HEK293 (cell line): Measurements from ENCODE around the gene FOXP4.

ENCODE experiments used
- CTCF ChIA-PET: fragments of 350-600 bp; formaldehyde crosslinking; extraction: SDS; loops from one replicate; lab custom pipeline; 2021; ENCODE audit warnings: antibody characterized with exemption; lab: Yijun Ruan, JAX
- POLR2A ChIA-PET: fragments of 300-600 bp; formaldehyde crosslinking; extraction: SDS; loops from one replicate; lab custom pipeline; 2020; ENCODE audit warnings: antibody characterized with exemption, inconsistent platforms; lab: Yijun Ruan, JAX
- H3K27ac ChIP-seq: fragments of 200-500 bp; sonication (Bioruptor generic); 2 replicates; pipeline ENCODE4 v1.5.1; 2014; ENCODE audit warnings: low read depth, low read length, control low read depth, inconsistent platforms; ENCODE audit errors: extremely low read depth
- H3K36me3 ChIP-seq, 2 experiments: fragments of 200-500 bp in 1 of 2; sonication (Bioruptor generic) in 1 of 2; 1 replicate in 1 of 2; 2 replicates in 1 of 2; pipeline ENCODE4 v1.5.1; 2014 to 2017; ENCODE audit warnings: inconsistent platforms in 2 of 2, low read length in 2 of 2; ENCODE audit not compliant: control insufficient read depth in 2 of 2, insufficient read depth in 1 of 2
- H3K4me1 ChIP-seq: fragments of 200-500 bp; sonication (Bioruptor generic); 2 replicates; pipeline ENCODE4 v1.5.1; 2014; ENCODE audit warnings: mild to moderate bottlenecking, low read length, inconsistent platforms; ENCODE audit not compliant: control insufficient read depth, insufficient read depth
- H3K4me3 ChIP-seq: 2 replicates; pipeline ENCODE4 v1.5.1; 2011; ENCODE audit warnings: low read depth, mild to moderate bottlenecking, control low read depth, low read length, moderate library complexity
- H3K9me3 ChIP-seq: fragments of 200-500 bp; sonication (Bioruptor generic); 2 replicates; pipeline ENCODE4 v1.5.1; 2014; ENCODE audit warnings: low read depth, low read length, inconsistent platforms; ENCODE audit not compliant: control insufficient read depth, insufficient read depth
- MYNN ChIP-seq: fragments of 450-650 bp; formaldehyde crosslinking; IDR thresholded peaks from 2 replicates; pipeline ENCODE4 v1.5.1; 2016; ENCODE audit warnings: missing biosample characterization, missing genetic modification characterization, borderline replicate concordance
- PRDM1 ChIP-seq: fragments of 450-650 bp; formaldehyde crosslinking; IDR thresholded peaks from 2 replicates; pipeline ENCODE4; 2016; ENCODE audit warnings: missing biosample characterization, missing genetic modification characterization
- ZBTB17 ChIP-seq: fragments of 450-650 bp; formaldehyde crosslinking; IDR thresholded peaks from 2 replicates; pipeline ENCODE4 v1.5.1; 2016; ENCODE audit warnings: missing biosample characterization, missing genetic modification characterization
- ZBTB48 ChIP-seq: fragments of 450-650 bp; formaldehyde crosslinking; IDR thresholded peaks from 2 replicates; pipeline ENCODE4 v1.5.1; 2016; ENCODE audit warnings: missing biosample characterization, missing genetic modification characterization
- ZFP3 ChIP-seq: fragments of 450-650 bp; formaldehyde crosslinking; IDR thresholded peaks from 2 replicates; pipeline ENCODE4 v1.5.1; 2016; ENCODE audit warnings: low read depth, missing biosample characterization, missing genetic modification characterization
- ZIC2 ChIP-seq: fragments of 450-650 bp; formaldehyde crosslinking; IDR thresholded peaks from 2 replicates; pipeline ENCODE4 v1.5.1; 2016; ENCODE audit warnings: missing biosample characterization, missing genetic modification characterization
- ZNF112 ChIP-seq: fragments of 450-650 bp; formaldehyde crosslinking; IDR thresholded peaks from 2 replicates; pipeline ENCODE4 v1.5.0; 2017; ENCODE audit warnings: missing biosample characterization, missing genetic modification characterization
- ZNF174 ChIP-seq: fragments of 450-650 bp; formaldehyde crosslinking; IDR thresholded peaks from 2 replicates; pipeline ENCODE4 v1.5.0; 2017; ENCODE audit warnings: missing biosample characterization, mild to moderate bottlenecking, missing genetic modification characterization
- ZNF202 ChIP-seq: fragments of 450-650 bp; formaldehyde crosslinking; IDR thresholded peaks from 2 replicates; pipeline ENCODE4 v1.5.1; 2016; ENCODE audit warnings: missing biosample characterization, missing genetic modification characterization, borderline replicate concordance
- ZNF426 ChIP-seq: fragments of 450-650 bp; formaldehyde crosslinking; IDR thresholded peaks from 2 replicates; pipeline ENCODE4 v1.5.1; 2017; ENCODE audit warnings: missing biosample characterization, missing genetic modification characterization, mild to moderate bottlenecking, inconsistent platforms, moderate library complexity
- ZNF433 ChIP-seq: fragments of 450-650 bp; formaldehyde crosslinking; IDR thresholded peaks from 2 replicates; pipeline ENCODE4 v1.5.1; 2016; ENCODE audit warnings: missing biosample characterization, missing genetic modification characterization, low read depth
- ZNF558 ChIP-seq: fragments of 450-650 bp; formaldehyde crosslinking; IDR thresholded peaks from 2 replicates; pipeline ENCODE4 v1.5.1; 2016; ENCODE audit warnings: missing biosample characterization, missing genetic modification characterization
- ZNF571 ChIP-seq: fragments of 450-650 bp; formaldehyde crosslinking; IDR thresholded peaks from 2 replicates; pipeline ENCODE4 v1.5.0; 2017; ENCODE audit warnings: missing biosample characterization, missing genetic modification characterization
- ZNF792 ChIP-seq: fragments of 450-650 bp; formaldehyde crosslinking; IDR thresholded peaks from 2 replicates; pipeline ENCODE4 v1.5.1; 2016; ENCODE audit warnings: missing biosample characterization, missing genetic modification characterization
- TF ChIP-seq, protein P1 (sequence below): fragments of 450-650 bp; formaldehyde crosslinking; IDR thresholded peaks from 2 replicates; pipeline ENCODE4 v1.5.0; 2017; ENCODE audit warnings: missing biosample characterization, missing genetic modification characterization, borderline replicate concordance
- TF ChIP-seq, protein P2 (sequence below): fragments of 450-650 bp; formaldehyde crosslinking; conservative IDR thresholded peaks from 2 replicates; pipeline ENCODE4 v1.5.1; 2016; ENCODE audit warnings: low read depth, missing biosample characterization, missing genetic modification characterization
- TF ChIP-seq, protein P3 (sequence below): fragments of 450-650 bp; IDR thresholded peaks from 2 replicates; pipeline ENCODE4 v1.5.1; 2018; ENCODE audit warnings: missing biosample characterization, mild to moderate bottlenecking, missing genetic modification characterization
- TF ChIP-seq, protein P4 (sequence below): fragments of 450-650 bp; formaldehyde crosslinking; IDR thresholded peaks from 2 replicates; pipeline ENCODE4 v1.5.1; 2016; ENCODE audit warnings: missing biosample characterization, missing genetic modification characterization
- TF ChIP-seq, protein P5 (sequence below): fragments of 450-650 bp; formaldehyde crosslinking; IDR thresholded peaks from 2 replicates; pipeline ENCODE4 v1.5.1; 2016; ENCODE audit warnings: missing biosample characterization, missing genetic modification characterization

FOXP4 gene

DNA sequence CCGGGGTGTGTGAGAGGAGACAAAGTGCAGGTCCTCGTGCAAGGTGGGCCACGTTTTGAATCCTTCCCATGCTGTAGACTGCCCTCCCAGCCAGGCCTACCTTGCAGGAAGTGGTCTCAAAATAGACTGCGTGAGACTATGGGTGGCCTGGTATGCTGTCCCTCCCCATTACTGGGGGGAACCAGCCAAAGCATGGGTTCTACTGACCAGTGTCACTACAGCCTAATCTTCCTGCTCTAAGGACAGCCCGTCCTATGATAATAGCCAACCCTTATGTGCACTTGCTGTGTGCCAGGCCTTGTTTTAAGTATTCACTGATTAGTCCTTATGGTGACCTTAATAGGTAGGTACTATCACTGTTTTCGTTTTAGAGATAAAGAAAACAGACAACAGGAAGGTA is 38.0 kb downstream of the FOXP4 start:
- CTCF ChIA-PET = interaction anchor here (0.6 to 7.5 kb wide), 5 partner anchors 19 to 216 kb away, joined by 3 to 40 read pairs (median 5); no protein-coding TSS in a partner anchor
- Histone ChIP-seq H3K27ac (no peak overlapping the region), H3K4me3 (no peak overlapping the region), H3K9me3 (no peaks in the 10 kb centered on the region), H3K36me3 (peaks cover 9 to 65% of the 10 kb centered on the region in 2 experiments; a peak in 2 of 3 replicates), H3K4me1 (peaks cover 2% of the 10 kb centered on the region)
- no peak for TF ChIP-seq ZNF174
- no peak for TF ChIP-seq ZNF426 (tag by site-specific recombination)
- TF ChIP-seq, protein P1, sequence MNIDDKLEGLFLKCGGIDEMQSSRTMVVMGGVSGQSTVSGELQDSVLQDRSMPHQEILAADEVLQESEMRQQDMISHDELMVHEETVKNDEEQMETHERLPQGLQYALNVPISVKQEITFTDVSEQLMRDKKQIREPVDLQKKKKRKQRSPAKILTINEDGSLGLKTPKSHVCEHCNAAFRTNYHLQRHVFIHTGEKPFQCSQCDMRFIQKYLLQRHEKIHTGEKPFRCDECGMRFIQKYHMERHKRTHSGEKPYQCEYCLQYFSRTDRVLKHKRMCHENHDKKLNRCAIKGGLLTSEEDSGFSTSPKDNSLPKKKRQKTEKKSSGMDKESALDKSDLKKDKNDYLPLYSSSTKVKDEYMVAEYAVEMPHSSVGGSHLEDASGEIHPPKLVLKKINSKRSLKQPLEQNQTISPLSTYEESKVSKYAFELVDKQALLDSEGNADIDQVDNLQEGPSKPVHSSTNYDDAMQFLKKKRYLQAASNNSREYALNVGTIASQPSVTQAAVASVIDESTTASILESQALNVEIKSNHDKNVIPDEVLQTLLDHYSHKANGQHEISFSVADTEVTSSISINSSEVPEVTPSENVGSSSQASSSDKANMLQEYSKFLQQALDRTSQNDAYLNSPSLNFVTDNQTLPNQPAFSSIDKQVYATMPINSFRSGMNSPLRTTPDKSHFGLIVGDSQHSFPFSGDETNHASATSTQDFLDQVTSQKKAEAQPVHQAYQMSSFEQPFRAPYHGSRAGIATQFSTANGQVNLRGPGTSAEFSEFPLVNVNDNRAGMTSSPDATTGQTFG (tag by site-specific recombination) = no peak
- no peak for TF ChIP-seq ZNF433 (tag by site-specific recombination)
- TF ChIP-seq, all 188 proteins: peak for 0
- POLR2A ChIA-PET = no interaction called here

DNA sequence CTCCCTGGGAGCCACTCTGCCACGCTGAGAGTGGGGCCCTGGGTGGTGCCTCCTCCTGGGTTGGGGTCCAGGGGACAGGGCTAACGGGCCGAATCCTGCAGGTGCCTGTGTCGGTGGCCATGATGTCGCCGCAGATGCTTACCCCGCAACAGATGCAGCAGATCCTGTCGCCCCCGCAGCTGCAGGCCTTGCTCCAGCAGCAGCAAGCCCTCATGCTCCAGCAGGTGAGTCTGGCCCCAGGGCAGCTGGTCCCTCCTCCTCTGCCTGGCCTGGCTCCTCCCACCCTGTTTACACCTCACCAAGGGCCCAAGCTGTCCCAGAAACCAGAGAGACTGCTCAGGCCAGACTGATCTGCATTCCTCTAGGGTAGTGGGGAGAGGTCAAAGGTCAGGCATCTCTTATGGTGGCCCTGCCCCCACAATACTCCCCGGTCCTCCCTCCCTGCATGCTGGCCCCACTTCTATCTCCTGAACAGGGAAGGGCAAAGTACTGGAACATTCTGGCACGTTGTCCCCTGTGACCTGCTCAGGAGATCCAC is 38.6 kb downstream of the FOXP4 start:
- Histone ChIP-seq H3K9me3 (no peaks in the 10 kb centered on the region), H3K36me3 (peaks cover 9 to 67% of the 10 kb centered on the region in 2 experiments; a peak in 2 of 3 replicates), H3K4me1 (no peaks in the 10 kb centered on the region), H3K27ac (no peak overlapping the region), H3K4me3 (no peak overlapping the region)
- ChIA-PET POLR2A (no interaction called here), CTCF (interaction anchor here (0.6 to 7.5 kb wide), 5 partner anchors 17 to 217 kb away, joined by 3 to 40 read pairs (median 7); no protein-coding TSS in a partner anchor)
- TF ChIP-seq ZNF558 (tag by site-specific recombination) = no peak
- TF ChIP-seq ZIC2 = peak; percentile 78
- no peak for TF ChIP-seq ZBTB48 (tag by site-specific recombination)
- TF ChIP-seq ZNF571 = no peak
- TF ChIP-seq PRDM1 (tag by site-specific recombination) = no peak
- no peak for TF ChIP-seq ZNF112 (tag by site-specific recombination)
- peak; percentile 31; the same call in 1 of the 2 replicates for TF ChIP-seq ZBTB17 (tag by site-specific recombination)
- TF ChIP-seq, protein P2, sequence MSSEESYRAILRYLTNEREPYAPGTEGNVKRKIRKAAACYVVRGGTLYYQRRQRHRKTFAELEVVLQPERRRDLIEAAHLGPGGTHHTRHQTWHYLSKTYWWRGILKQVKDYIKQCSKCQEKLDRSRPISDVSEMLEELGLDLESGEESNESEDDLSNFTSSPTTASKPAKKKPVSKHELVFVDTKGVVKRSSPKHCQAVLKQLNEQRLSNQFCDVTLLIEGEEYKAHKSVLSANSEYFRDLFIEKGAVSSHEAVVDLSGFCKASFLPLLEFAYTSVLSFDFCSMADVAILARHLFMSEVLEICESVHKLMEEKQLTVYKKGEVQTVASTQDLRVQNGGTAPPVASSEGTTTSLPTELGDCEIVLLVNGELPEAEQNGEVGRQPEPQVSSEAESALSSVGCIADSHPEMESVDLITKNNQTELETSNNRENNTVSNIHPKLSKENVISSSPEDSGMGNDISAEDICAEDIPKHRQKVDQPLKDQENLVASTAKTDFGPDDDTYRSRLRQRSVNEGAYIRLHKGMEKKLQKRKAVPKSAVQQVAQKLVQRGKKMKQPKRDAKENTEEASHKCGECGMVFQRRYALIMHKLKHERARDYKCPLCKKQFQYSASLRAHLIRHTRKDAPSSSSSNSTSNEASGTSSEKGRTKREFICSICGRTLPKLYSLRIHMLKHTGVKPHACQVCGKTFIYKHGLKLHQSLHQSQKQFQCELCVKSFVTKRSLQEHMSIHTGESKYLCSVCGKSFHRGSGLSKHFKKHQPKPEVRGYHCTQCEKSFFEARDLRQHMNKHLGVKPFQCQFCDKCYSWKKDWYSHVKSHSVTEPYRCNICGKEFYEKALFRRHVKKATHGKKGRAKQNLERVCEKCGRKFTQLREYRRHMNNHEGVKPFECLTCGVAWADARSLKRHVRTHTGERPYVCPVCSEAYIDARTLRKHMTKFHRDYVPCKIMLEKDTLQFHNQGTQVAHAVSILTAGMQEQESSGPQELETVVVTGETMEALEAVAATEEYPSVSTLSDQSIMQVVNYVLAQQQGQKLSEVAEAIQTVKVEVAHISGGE (tag by site-specific recombination) = no peak
- TF ChIP-seq, protein P3, sequence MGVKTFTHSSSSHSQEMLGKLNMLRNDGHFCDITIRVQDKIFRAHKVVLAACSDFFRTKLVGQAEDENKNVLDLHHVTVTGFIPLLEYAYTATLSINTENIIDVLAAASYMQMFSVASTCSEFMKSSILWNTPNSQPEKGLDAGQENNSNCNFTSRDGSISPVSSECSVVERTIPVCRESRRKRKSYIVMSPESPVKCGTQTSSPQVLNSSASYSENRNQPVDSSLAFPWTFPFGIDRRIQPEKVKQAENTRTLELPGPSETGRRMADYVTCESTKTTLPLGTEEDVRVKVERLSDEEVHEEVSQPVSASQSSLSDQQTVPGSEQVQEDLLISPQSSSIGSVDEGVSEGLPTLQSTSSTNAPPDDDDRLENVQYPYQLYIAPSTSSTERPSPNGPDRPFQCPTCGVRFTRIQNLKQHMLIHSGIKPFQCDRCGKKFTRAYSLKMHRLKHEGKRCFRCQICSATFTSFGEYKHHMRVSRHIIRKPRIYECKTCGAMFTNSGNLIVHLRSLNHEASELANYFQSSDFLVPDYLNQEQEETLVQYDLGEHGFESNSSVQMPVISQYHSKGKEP (tag by site-specific recombination) = peak; percentile 56; the same call in 1 of the 2 replicates
- TF ChIP-seq ZFP3 (tag by site-specific recombination) = no peak
- TF ChIP-seq, protein P4, sequence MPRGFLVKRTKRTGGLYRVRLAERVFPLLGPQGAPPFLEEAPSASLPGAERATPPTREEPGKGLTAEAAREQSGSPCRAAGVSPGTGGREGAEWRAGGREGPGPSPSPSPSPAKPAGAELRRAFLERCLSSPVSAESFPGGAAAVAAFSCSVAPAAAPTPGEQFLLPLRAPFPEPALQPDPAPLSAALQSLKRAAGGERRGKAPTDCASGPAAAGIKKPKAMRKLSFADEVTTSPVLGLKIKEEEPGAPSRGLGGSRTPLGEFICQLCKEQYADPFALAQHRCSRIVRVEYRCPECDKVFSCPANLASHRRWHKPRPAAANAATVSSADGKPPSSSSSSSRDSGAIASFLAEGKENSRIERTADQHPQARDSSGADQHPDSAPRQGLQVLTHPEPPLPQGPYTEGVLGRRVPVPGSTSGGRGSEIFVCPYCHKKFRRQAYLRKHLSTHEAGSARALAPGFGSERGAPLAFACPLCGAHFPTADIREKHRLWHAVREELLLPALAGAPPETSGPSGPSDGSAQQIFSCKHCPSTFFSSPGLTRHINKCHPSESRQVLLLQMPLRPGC (tag by site-specific recombination) = no peak
- TF ChIP-seq ZNF202 (tag by site-specific recombination) = no peak
- TF ChIP-seq ZNF792 (tag by site-specific recombination) = no peak
- no peak for TF ChIP-seq MYNN (tag by site-specific recombination)
- TF ChIP-seq, protein P5, sequence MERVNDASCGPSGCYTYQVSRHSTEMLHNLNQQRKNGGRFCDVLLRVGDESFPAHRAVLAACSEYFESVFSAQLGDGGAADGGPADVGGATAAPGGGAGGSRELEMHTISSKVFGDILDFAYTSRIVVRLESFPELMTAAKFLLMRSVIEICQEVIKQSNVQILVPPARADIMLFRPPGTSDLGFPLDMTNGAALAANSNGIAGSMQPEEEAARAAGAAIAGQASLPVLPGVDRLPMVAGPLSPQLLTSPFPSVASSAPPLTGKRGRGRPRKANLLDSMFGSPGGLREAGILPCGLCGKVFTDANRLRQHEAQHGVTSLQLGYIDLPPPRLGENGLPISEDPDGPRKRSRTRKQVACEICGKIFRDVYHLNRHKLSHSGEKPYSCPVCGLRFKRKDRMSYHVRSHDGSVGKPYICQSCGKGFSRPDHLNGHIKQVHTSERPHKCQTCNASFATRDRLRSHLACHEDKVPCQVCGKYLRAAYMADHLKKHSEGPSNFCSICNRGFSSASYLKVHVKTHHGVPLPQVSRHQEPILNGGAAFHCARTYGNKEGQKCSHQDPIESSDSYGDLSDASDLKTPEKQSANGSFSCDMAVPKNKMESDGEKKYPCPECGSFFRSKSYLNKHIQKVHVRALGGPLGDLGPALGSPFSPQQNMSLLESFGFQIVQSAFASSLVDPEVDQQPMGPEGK (tag by site-specific recombination) = peak; percentile 7; the same call in 1 of the 2 replicates
